ENCODE data around the gene RHBDF1.

The RHBDF1 gene

GRCh38 chr16:9903-10665 lies 62.3 kb downstream of the RHBDF1 start:
- Histone ChIP-seq H2AFZ (ENCODE audit: low read length) (no peak overlapping the region), H3K9ac (ENCODE audit: low read length) (no peak overlapping the region), H3K4me2 (ENCODE audit: low read depth, low read length) (no peak overlapping the region), H3K27me3 (replicated peaks; ENCODE audit: insufficient read depth, low read length) (no peaks in the 10 kb centered on the region), H3K27ac (ENCODE audit: low read length) (no peak overlapping the region), H3K36me3 (replicated peaks; ENCODE audit: insufficient read depth, low read length) (no peaks in the 10 kb centered on the region), H3K9me2 (replicated peaks; ENCODE audit: insufficient read depth, low read length) (no peaks in the 10 kb centered on the region), H3F3A (ENCODE audit: insufficient read depth, low read length) (no peaks in the 10 kb centered on the region), H3K9me3 (replicated peaks; ENCODE audit: insufficient read depth, low read length) (no peaks in the 10 kb centered on the region), H3K79me2 (ENCODE audit: low read length) (no peaks in the 10 kb centered on the region), H3K4me3 (ENCODE audit: low read length) (no peak overlapping the region), H3K4me1 (ENCODE audit: low read length) (no peaks in the 10 kb centered on the region), H4K20me1 (ENCODE audit: insufficient read depth, low read length) (no peaks in the 10 kb centered on the region)
- no peak for TF ChIP-seq CTCF (IDR thresholded peaks at IDR 0.05; ENCODE audit: low read length)
- DNase-seq = no peak
